H1 (cell line): ENCODE results near the gene XRCC6. TPM values are rescaled to one million over a fixed set of nuclear protein-coding genes. Genes with fewer than 3 reads are reported as not detected.

Source experiments
- CTCF ChIA-PET: fragments of 300-600 bp; sonication (Branson Sonifier 250); formaldehyde crosslinking; loops from one replicate; lab custom pipeline; 2021; ENCODE audit not compliant: partially characterized antibody; lab: Charles Lee
- POLR2A ChIA-PET: fragments of 300-600 bp; sonication (Branson Sonifier 250); formaldehyde crosslinking; loops from one replicate; lab custom pipeline; 2021; ENCODE audit warnings: inconsistent platforms; ENCODE audit not compliant: partially characterized antibody; lab: Charles Lee
- DNase-seq, 2 experiments: peaks; one replicate each; pipeline versions ENCODE4 v3.0.0 to v3.0.0-alpha.2; 2010 to 2022; ENCODE audit warnings: low spot score in 2 of 2, low read depth in 1 of 2, mixed read lengths in 1 of 2
- FAIRE-seq: peaks from 2 replicates; lab custom pipeline; 2011; peaks lifted over from hg19 to GRCh38; lab: Jason Lieb, UNC
- H2AFZ ChIP-seq: 2 replicates; pipeline ENCODE4 v1.8.1; 2012; ENCODE audit warnings: low read length, inconsistent platforms
- H2AK5ac ChIP-seq: 2 replicates; pipeline ENCODE4 v1.6.1; 2013; ENCODE audit warnings: low read depth, low read length
- H2BK120ac ChIP-seq: replicated peaks from 2 replicates; pipeline ENCODE3; 2013; ENCODE audit warnings: low read depth, low read length, inconsistent platforms
- H2BK12ac ChIP-seq: 2 replicates; pipeline ENCODE4 v1.6.1; 2013; ENCODE audit warnings: low read depth, low read length
- H2BK15ac ChIP-seq: 2 replicates; pipeline ENCODE4 v1.6.1; 2013; ENCODE audit warnings: low read length
- H2BK20ac ChIP-seq: 2 replicates; pipeline ENCODE4 v1.6.1; 2013; ENCODE audit warnings: low read length
- H2BK5ac ChIP-seq: 2 replicates; pipeline ENCODE4 v1.6.1; 2013; ENCODE audit warnings: low read depth, low read length
- H3K14ac ChIP-seq: 2 replicates; pipeline ENCODE4 v1.6.1; 2013; ENCODE audit warnings: inconsistent platforms; ENCODE audit not compliant: insufficient read length
- H3K18ac ChIP-seq: 2 replicates; pipeline ENCODE4 v1.6.1; 2013; ENCODE audit warnings: low read length; ENCODE audit errors: extremely low read depth
- H3K23ac ChIP-seq: 2 replicates; pipeline ENCODE4 v1.6.1; 2013; ENCODE audit warnings: inconsistent platforms; ENCODE audit not compliant: insufficient read length
- H3K23me2 ChIP-seq: 2 replicates; pipeline ENCODE4 v1.6.1; 2013; ENCODE audit warnings: low read depth, low read length
- H3K27ac ChIP-seq: 2 replicates; pipeline ENCODE4 v1.6.1; 2011; ENCODE audit warnings: low read depth, low read length, inconsistent platforms
- H3K27me3 ChIP-seq, 4 experiments: replicated peaks in 1 of 4; 1 replicate in 1 of 4; 2 replicates in 3 of 4; pipeline versions ENCODE4 v1.6.1 to v1.8.1; 2011 to 2013; ENCODE audit warnings: low read length in 3 of 4, mild to moderate bottlenecking in 3 of 4, inconsistent platforms in 2 of 4, mixed read lengths in 2 of 4, moderate library complexity in 1 of 4; ENCODE audit not compliant: control insufficient read depth in 3 of 4, insufficient read depth in 3 of 4; ENCODE audit errors: extremely low read depth in 1 of 4
- H3K36me3 ChIP-seq, 4 experiments: 2 replicates each; pipeline versions ENCODE4 v1.6.1 to v1.8.1; 2011 to 2013; ENCODE audit warnings: mild to moderate bottlenecking in 4 of 4, low read length in 3 of 4, moderate library complexity in 2 of 4, control low read depth in 1 of 4, inconsistent platforms in 1 of 4; ENCODE audit not compliant: insufficient read depth in 4 of 4, control insufficient read depth in 2 of 4
- H3K4ac ChIP-seq: replicated peaks from 2 replicates; pipeline ENCODE3; 2013; ENCODE audit warnings: low read length, low read depth, mixed read lengths, inconsistent platforms; ENCODE audit not compliant: insufficient read length
- H3K4me1 ChIP-seq, 4 experiments: replicated peaks in 1 of 4; 1 replicate in 1 of 4; 2 replicates in 3 of 4; pipeline versions ENCODE4 v1.6.1 to v1.8.1; 2011 to 2013; ENCODE audit warnings: low read length in 3 of 4, inconsistent platforms in 2 of 4, mixed read lengths in 1 of 4; ENCODE audit not compliant: insufficient read depth in 4 of 4, control insufficient read depth in 3 of 4
- H3K4me2 ChIP-seq, 2 experiments: 2 replicates each; pipeline versions ENCODE4 v1.6.1 to v1.8.1; 2011 to 2013; ENCODE audit warnings: low read depth in 2 of 2, low read length in 2 of 2, control low read depth in 1 of 2, inconsistent platforms in 1 of 2, mild to moderate bottlenecking in 1 of 2; ENCODE audit not compliant: insufficient read depth in 1 of 2
- H3K4me3 ChIP-seq, 4 experiments: fragments of 200-600, 300-600 bp in 1 of 4; sonication (generic), shearing (Covaris generic), sonication (Bioruptor Twin) in 1 of 4; 2 replicates each; pipeline versions ENCODE4 v1.5.1 to v1.8.1; 2011 to 2016; ENCODE audit warnings: low read length in 4 of 4, low read depth in 3 of 4, control low read depth in 2 of 4, inconsistent platforms in 2 of 4, mild to moderate bottlenecking in 2 of 4, mixed read lengths in 1 of 4, moderate library complexity in 1 of 4; ENCODE audit not compliant: insufficient read depth in 2 of 4; ENCODE audit errors: extremely low read depth in 1 of 4
- H3K56ac ChIP-seq: replicated peaks from 2 replicates; pipeline ENCODE3; 2013; ENCODE audit warnings: low read depth, mild to moderate bottlenecking, mixed read lengths, low read length, inconsistent platforms; ENCODE audit not compliant: insufficient read length
- H3K79me1 ChIP-seq: 2 replicates; pipeline ENCODE4 v1.6.1; 2013; ENCODE audit warnings: low read depth, low read length, control low read depth
- H3K79me2 ChIP-seq, 2 experiments: 2 replicates each; pipeline versions ENCODE4 v1.6.1 to v1.8.1; 2012 to 2013; ENCODE audit warnings: low read length in 2 of 2, mild to moderate bottlenecking in 2 of 2, inconsistent platforms in 1 of 2; ENCODE audit not compliant: insufficient read depth in 2 of 2, control insufficient read depth in 1 of 2
- H3K9ac ChIP-seq, 4 experiments: replicated peaks in 1 of 4; 1 replicate in 1 of 4; 2 replicates in 3 of 4; pipeline versions ENCODE4 v1.6.1 to v1.8.1; 2011 to 2013; ENCODE audit warnings: low read depth in 3 of 4, low read length in 3 of 4, control low read depth in 2 of 4, mild to moderate bottlenecking in 2 of 4, moderate library complexity in 2 of 4, inconsistent platforms in 1 of 4; ENCODE audit errors: extremely low read depth in 1 of 4
- H3K9me3 ChIP-seq, 2 experiments: 2 replicates each; pipeline versions ENCODE4 v1.6.1 to v1.8.1; 2012 to 2013; ENCODE audit warnings: mild to moderate bottlenecking in 2 of 2, moderate library complexity in 2 of 2, control low read depth in 1 of 2, inconsistent platforms in 1 of 2, low read depth in 1 of 2, low read length in 1 of 2, mixed read lengths in 1 of 2; ENCODE audit not compliant: insufficient read depth in 2 of 2
- H4K20me1 ChIP-seq, 2 experiments: replicated peaks in 1 of 2; 2 replicates each; pipeline versions ENCODE3 to v1.8.1; 2011 to 2013; ENCODE audit warnings: inconsistent platforms in 2 of 2, low read length in 2 of 2, mild to moderate bottlenecking in 1 of 2; ENCODE audit not compliant: insufficient read depth in 2 of 2, control insufficient read depth in 1 of 2
- H4K5ac ChIP-seq: 2 replicates; pipeline ENCODE4 v1.6.1; 2013; ENCODE audit warnings: low read length, low read depth, mixed read lengths, inconsistent platforms; ENCODE audit not compliant: insufficient read length
- H4K8ac ChIP-seq: 2 replicates; pipeline ENCODE4 v1.8.0; 2013; ENCODE audit warnings: mild to moderate bottlenecking, moderate library complexity, low read length, inconsistent platforms; ENCODE audit not compliant: insufficient read depth; ENCODE audit errors: extremely low read depth
- H4K91ac ChIP-seq: replicated peaks from 2 replicates; pipeline ENCODE3; 2013; ENCODE audit warnings: low read length, mixed read lengths, inconsistent platforms; ENCODE audit not compliant: insufficient read length
- BACH1 ChIP-seq: IDR thresholded peaks from 2 replicates; pipeline ENCODE4 v1.6.1; 2012; ENCODE audit warnings: low read length, improper control_type of control experiment
- BRCA1 ChIP-seq: IDR thresholded peaks from 2 replicates; pipeline ENCODE4 v1.6.1; 2012; ENCODE audit warnings: low read depth, low read length, improper control_type of control experiment
- CBX8 ChIP-seq: fragments of 300-800, 300-1000 bp; sonication (generic); IDR thresholded peaks from 2 replicates; pipeline ENCODE4 v1.7.1; 2016; ENCODE audit warnings: low read depth, low read length, borderline replicate concordance
- CHD2 ChIP-seq: IDR thresholded peaks from 2 replicates; pipeline ENCODE4 v1.6.1; 2012; ENCODE audit warnings: low read length, improper control_type of control experiment
- KDM4A ChIP-seq: IDR thresholded peaks from one replicate; pipeline ENCODE4 v1.7.1; 2012; ENCODE audit warnings: low read depth, mild to moderate bottlenecking, moderate library complexity, low read length, inconsistent platforms; ENCODE audit not compliant: severe bottlenecking
- PHF8 ChIP-seq: fragments of 200-600 bp; sonication (generic); conservative IDR thresholded peaks from 2 replicates; pipeline ENCODE4 v1.7.1; 2012; ENCODE audit warnings: low read depth, mild to moderate bottlenecking, inconsistent platforms, low read length, moderate library complexity
- POLR2A ChIP-seq, 2 experiments: IDR thresholded peaks; 1 replicate in 1 of 2; 2 replicates in 1 of 2; pipeline ENCODE4 v1.6.1; 2011; ENCODE audit warnings: low read depth in 2 of 2, low read length in 2 of 2, mild to moderate bottlenecking in 2 of 2; ENCODE audit errors: control extremely low read depth in 1 of 2
- POLR2AphosphoS5 ChIP-seq: IDR thresholded peaks from 2 replicates; pipeline ENCODE4 v1.6.1; 2011; ENCODE audit warnings: low read depth, low read length
- POU5F1 ChIP-seq: IDR thresholded peaks from 2 replicates; pipeline ENCODE4 v1.6.1; 2011; ENCODE audit warnings: low read depth, mild to moderate bottlenecking, low read length, moderate library complexity
- RBBP5 ChIP-seq: IDR thresholded peaks from 2 replicates; pipeline ENCODE4 v1.7.1; 2012; ENCODE audit warnings: low read depth, mild to moderate bottlenecking, inconsistent platforms, low read length, moderate library complexity, borderline replicate concordance
- SIX5 ChIP-seq: IDR thresholded peaks from 2 replicates; pipeline ENCODE4 v1.6.1; 2011; ENCODE audit warnings: mild to moderate bottlenecking, low read depth, low read length
- SP1 ChIP-seq: IDR thresholded peaks from 2 replicates; pipeline ENCODE4 v1.6.1; 2011; ENCODE audit warnings: low read depth, low read length
- TCF12 ChIP-seq: IDR thresholded peaks from 2 replicates; pipeline ENCODE4 v1.6.1; 2011; ENCODE audit warnings: low read depth, mild to moderate bottlenecking, low read length
- WGBS, 2 experiments: shearing (Covaris generic) in 1 of 2; methylation state at CpG; one replicate each; pipeline versions ENCODE4 v1.1.6 to v1.1.7; 2013 to 2015; ENCODE audit warnings: low lambda C conversion rate in 2 of 2, mixed read lengths in 2 of 2, inconsistent platforms in 1 of 2, low coverage in 1 of 2, missing lambda C conversion rate in 1 of 2; ENCODE audit not compliant: insufficient replicate concordance in 2 of 2, insufficient coverage in 1 of 2, insufficient read length in 1 of 2; ENCODE audit errors: extremely low coverage in 1 of 2, missing lambda C conversion rate in 1 of 2; 5-methylcytosine and 5-hydroxymethylcytosine counted together
- polyA plus RNA-seq, 7 experiments: library from polyadenylated mRNA; depleted of rRNA in 3 of 7; stranded (reverse) in 5 of 7; unstranded in 2 of 7; fragments of >200 nt in 5 of 7; fragments of 200-250 nt in 2 of 7; gene quantifications; 1 replicate in 5 of 7; 2 replicates in 1 of 7; 4 replicates in 1 of 7; pipeline versions ENCODE4 v1.2.1 to v1.2.3, GENCODE V29; 2011 to 2013; ENCODE audit warnings: missing spikeins in 2 of 7, mixed read lengths in 2 of 7
- total RNA-seq: library from RNA; stranded (reverse); fragmentation: NEBNext Ultra II Directional; extraction: Animal tissue kit (Norgen Biotek cat#: 25700); gene quantifications from 2 replicates; pipeline ENCODE4 v1.2.1, GENCODE V29; 2021
- TF ChIP-seq, protein P1 (sequence below): IDR thresholded peaks from 2 replicates; pipeline ENCODE4 v1.6.1; 2012; ENCODE audit warnings: inconsistent platforms

XRCC6 gene
- total and polyA plus RNA-seq, 2 of the 8 experiments (the other 6 are each of a cell fraction or from before 2014, with no cell fraction given): 150 to 490 TPM

DNA sequence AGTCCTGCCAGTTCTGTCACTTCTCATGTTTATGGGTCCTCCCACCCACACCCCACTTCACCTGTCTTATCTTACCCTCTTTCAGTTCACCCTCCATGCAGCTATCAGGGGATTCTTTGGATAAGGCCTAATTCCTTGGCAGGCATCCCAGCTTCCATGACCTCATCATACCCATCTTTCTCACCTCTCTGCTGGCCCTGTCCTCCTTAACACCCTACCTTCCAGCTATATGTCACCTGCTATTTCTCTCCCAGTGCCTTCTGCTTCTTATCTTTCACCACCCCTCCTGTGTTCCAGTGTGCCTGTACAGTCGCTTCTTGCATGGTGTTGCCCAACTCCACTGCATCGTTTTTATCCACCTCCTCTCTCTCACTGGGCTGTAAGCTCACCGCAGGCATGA lies 39.3 kb downstream of the XRCC6 start:
- H3K23me2 ChIP-seq: no peaks in the 10 kb centered on the region
- H3K4me3 ChIP-seq: no peak overlapping the region
- WGBS, 2 experiments: 93% methylated on average over 3 of the region's 3 CpGs; no CpG with 5 or more reads in 1 of the 2 experiments
- no peaks in the 10 kb centered on the region for H3K27me3 ChIP-seq
- H3K9ac ChIP-seq: no peak overlapping the region
- no peak overlapping the region for H4K5ac ChIP-seq
- no peaks in the 10 kb centered on the region for H3K9me3 ChIP-seq
- H3K4me2 ChIP-seq: no peak overlapping the region
- DNase-seq (no peak), FAIRE-seq (no peak)
- no peak overlapping the region for H4K8ac ChIP-seq
- H4K91ac ChIP-seq: no peak overlapping the region
- H2BK20ac ChIP-seq: no peak overlapping the region
- no peak overlapping the region for H2BK120ac ChIP-seq
- no peaks in the 10 kb centered on the region for H3K79me2 ChIP-seq
- ChIA-PET CTCF (interaction anchor here (0.5 to 1.7 kb wide), 5 partner anchors 8 to 35 kb away, joined by 3 to 7 read pairs (median 3); no protein-coding TSS in a partner anchor), POLR2A (interaction anchor here (1.0 to 16.5 kb wide), 5 partner anchors 9 to 44 kb away, joined by 3 to 129 read pairs (median 5); partner anchors contain the start of genes DESI1 and XRCC6)
- H2BK15ac ChIP-seq: no peak overlapping the region
- H2BK12ac ChIP-seq: no peak overlapping the region
- H3K56ac ChIP-seq: no peak overlapping the region
- H3K14ac ChIP-seq: no peak overlapping the region
- TF ChIP-seq BRCA1 (no peak), BACH1 (no peak), RBBP5 (no peak), POLR2A (IDR thresholded peaks at IDR 0.05; ENCODE audit: control extremely low read depth in 1 of 2, low read depth in 2 of 2, low read length in 2 of 2) (no peak), POLR2AphosphoS5 (no peak; the same call in 1 of the 2 replicates), CBX8 (no peak), TCF12 (no peak), PHF8 (no peak), POU5F1 (no peak), KDM4A (no peak), SIX5 (no peak), CHD2 (no peak), SP1 (no peak)
- TF ChIP-seq, protein P1, sequence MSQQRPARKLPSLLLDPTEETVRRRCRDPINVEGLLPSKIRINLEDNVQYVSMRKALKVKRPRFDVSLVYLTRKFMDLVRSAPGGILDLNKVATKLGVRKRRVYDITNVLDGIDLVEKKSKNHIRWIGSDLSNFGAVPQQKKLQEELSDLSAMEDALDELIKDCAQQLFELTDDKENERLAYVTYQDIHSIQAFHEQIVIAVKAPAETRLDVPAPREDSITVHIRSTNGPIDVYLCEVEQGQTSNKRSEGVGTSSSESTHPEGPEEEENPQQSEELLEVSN: no peak
- no peak overlapping the region for H3K23ac ChIP-seq
- H3K79me1 ChIP-seq: no peaks in the 10 kb centered on the region; the same call in 1 of the 2 replicates
- no peak overlapping the region for H2AK5ac ChIP-seq
- H3K18ac ChIP-seq: no peak overlapping the region
- H3K4ac ChIP-seq: no peak overlapping the region
- H2BK5ac ChIP-seq: no peak overlapping the region
- H2AFZ ChIP-seq: no peak overlapping the region
- H3K36me3 ChIP-seq: peaks cover 41 to 88% (median 64%) of the 10 kb centered on the region in 4 experiments
- peaks cover 2 to 5% of the 10 kb centered on the region in 2 experiments for H4K20me1 ChIP-seq
- H3K4me1 ChIP-seq: no peaks in the 10 kb centered on the region
- no peak overlapping the region for H3K27ac ChIP-seq
